PC-3 (cell line): ENCODE results near the gene GTF3C2.

Experiments
- CTCF ChIP-seq: fragments of 300-600 bp; sonication (generic); conservative IDR thresholded peaks from 2 replicates; pipeline ENCODE4 v1.5.1; 2017; ENCODE audit warnings: antibody characterized with exemption, low read depth, mild to moderate bottlenecking, low read length
- EZH2 ChIP-seq: fragments of 300-600 bp; sonication (generic); IDR thresholded peaks from one replicate; pipeline ENCODE4 v1.6.1; 2017; ENCODE audit warnings: antibody characterized with exemption, mild to moderate bottlenecking, low read length; ENCODE audit not compliant: unreplicated experiment
- EZH2phosphoT487 ChIP-seq: fragments of 300-600 bp; sonication (generic); IDR thresholded peaks from 2 replicates; pipeline ENCODE4 v1.6.1; 2018; ENCODE audit warnings: mild to moderate bottlenecking, antibody characterized with exemption, low read length, borderline replicate concordance

- TF ChIP-seq CTCF (no peak), EZH2 (no peak), EZH2phosphoT487 (no peak)
Measured at GRCh38 chr2:27284996-27285395, 71.6 kb downstream of the GTF3C2 start.
